ENCODE measurements around the gene NHLRC4.

- TF ChIP-seq CTCF (IDR thresholded peaks at IDR 0.05) (peak in 1 of 7 experiments; percentile 13), POLR2A (IDR thresholded peaks at IDR 0.05) (no peak)
Measured at GRCh38 chr16:593807-594206, 27.0 kb downstream of the NHLRC4 start.

Data from body of pancreas (tissue), 4 donors.